Adipocyte (in vitro differentiated cells): ENCODE data around the gene CTSW.

Source experiments
- DNase-seq: peaks from one replicate; pipeline ENCODE4 v3.0.0-alpha.2; 2015; ENCODE audit warnings: low read depth
- H3K27me3 ChIP-seq: replicated peaks from 2 replicates; pipeline ENCODE4 v1.7.0; 2013; ENCODE audit warnings: mild to moderate bottlenecking, low read length, moderate library complexity; ENCODE audit not compliant: control insufficient read depth, insufficient read depth
- H3K36me3 ChIP-seq: 2 replicates; pipeline ENCODE4 v1.7.0; 2013; ENCODE audit warnings: low read length, mild to moderate bottlenecking, moderate library complexity; ENCODE audit not compliant: control insufficient read depth, insufficient read depth, severe bottlenecking
- H3K4me1 ChIP-seq: 2 replicates; pipeline ENCODE4 v1.7.0; 2013; ENCODE audit warnings: mild to moderate bottlenecking, low read length, moderate library complexity; ENCODE audit not compliant: control insufficient read depth, insufficient read depth
- H3K4me3 ChIP-seq: 2 replicates; pipeline ENCODE4 v1.7.0; 2013; ENCODE audit warnings: mild to moderate bottlenecking, low read length, moderate library complexity
- H3K9ac ChIP-seq: 2 replicates; pipeline ENCODE4 v1.7.0; 2013; ENCODE audit warnings: mild to moderate bottlenecking, low read length, moderate library complexity
- H3K9me3 ChIP-seq: 2 replicates; pipeline ENCODE4 v1.7.0; 2013; ENCODE audit warnings: mild to moderate bottlenecking, low read length, moderate library complexity; ENCODE audit not compliant: control insufficient read depth

CTSW gene

GRCh38 chr11:65850217-65851082, 29.2 kb upstream of the CTSW start:
- no peak overlapping the region for H3K9ac ChIP-seq
- no peak for DNase-seq
- no peak overlapping the region for H3K4me3 ChIP-seq
- peaks cover 45% of the 10 kb centered on the region for H3K36me3 ChIP-seq
- no peaks in the 10 kb centered on the region for H3K9me3 ChIP-seq
- peaks cover 7% of the 10 kb centered on the region for H3K4me1 ChIP-seq
- H3K27me3 ChIP-seq: no peaks in the 10 kb centered on the region

DNA sequence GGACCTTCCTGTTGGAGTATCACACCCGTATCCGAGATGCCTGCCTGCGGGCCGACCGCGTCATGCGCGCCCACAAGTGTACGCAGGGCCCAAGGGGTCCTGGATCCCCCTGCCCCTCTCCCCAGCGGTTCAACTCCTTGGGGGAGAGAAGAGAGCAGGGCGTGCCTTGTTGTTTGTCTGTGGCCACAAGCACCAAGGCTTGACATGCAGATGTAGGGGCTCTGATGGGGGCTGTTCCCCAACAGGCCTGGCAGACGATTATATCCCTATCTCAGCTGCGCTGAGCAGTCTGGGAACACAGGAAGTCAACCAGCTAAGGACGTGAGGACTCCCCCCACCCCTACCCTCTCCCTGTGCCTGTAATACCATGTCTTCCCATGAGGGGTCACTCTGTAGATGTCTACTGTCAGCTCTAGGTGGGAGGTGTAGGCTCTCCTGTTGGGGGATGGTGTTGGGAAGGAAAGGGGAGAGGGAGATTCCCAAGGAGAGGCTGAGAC, 28.5 kb upstream of the CTSW start:
- H3K4me3 ChIP-seq: no peak overlapping the region
- H3K27me3 ChIP-seq: no peaks in the 10 kb centered on the region
- no peak overlapping the region for H3K9ac ChIP-seq
- no peaks in the 10 kb centered on the region for H3K9me3 ChIP-seq
- H3K36me3 ChIP-seq: peaks cover 51% of the 10 kb centered on the region
- no peak for DNase-seq
- peaks cover 14% of the 10 kb centered on the region for H3K4me1 ChIP-seq

GRCh38 chr11:65851811-65852507, 27.7 kb upstream of the CTSW start:
- H3K9ac ChIP-seq: no peak overlapping the region
- no peaks in the 10 kb centered on the region for H3K27me3 ChIP-seq
- peaks cover 18% of the 10 kb centered on the region for H3K4me1 ChIP-seq
- DNase-seq: no peak
- H3K4me3 ChIP-seq: no peak overlapping the region
- H3K36me3 ChIP-seq: peaks cover 51% of the 10 kb centered on the region
- H3K9me3 ChIP-seq: no peaks in the 10 kb centered on the region

GRCh38 chr11:65852508-65853245, 27.0 kb upstream of the CTSW start:
- Histone ChIP-seq H3K4me3 (no peak overlapping the region), H3K4me1 (peaks cover 18% of the 10 kb centered on the region), H3K9ac (peak overlapping the region; percentile 25), H3K27me3 (no peaks in the 10 kb centered on the region), H3K36me3 (peaks cover 51% of the 10 kb centered on the region), H3K9me3 (no peaks in the 10 kb centered on the region)
- DNase-seq: no peak

DNA sequence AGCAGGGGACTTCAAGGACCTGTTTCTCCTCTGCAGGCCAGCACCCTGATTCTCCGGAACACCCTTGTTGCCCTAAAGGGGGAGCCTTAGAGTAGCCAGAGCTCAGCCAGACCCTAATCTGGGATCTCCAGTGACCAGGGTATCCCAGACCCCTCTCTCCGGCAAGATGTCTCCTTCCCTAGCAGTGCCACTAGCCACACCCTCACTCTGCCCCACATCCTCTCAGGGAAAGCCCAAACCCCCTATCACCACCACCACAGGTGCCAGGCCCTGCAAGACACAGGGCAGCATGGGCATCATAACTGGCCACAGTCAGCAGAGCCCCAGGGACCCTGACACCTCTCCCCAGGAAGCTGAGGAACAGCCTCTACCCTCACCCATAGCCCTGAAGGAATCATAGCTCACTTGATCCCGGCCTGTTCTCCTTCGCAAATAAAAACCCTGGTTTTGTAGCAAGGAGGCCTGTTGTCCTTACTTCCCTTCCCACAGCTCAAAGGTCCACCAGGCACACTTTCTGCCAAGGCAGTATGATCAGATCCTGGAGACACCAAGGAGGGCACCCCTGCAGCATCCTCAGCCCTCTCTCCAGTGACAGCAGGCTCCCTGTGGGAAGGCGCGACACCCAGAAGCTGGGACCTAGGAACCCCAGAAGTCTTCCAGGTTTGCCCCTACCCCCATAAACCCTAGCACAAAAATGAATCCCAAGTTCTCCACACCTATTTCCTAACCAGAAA, 26.2 kb upstream of the CTSW start:
- H3K36me3 ChIP-seq: peaks cover 51% of the 10 kb centered on the region

DNA sequence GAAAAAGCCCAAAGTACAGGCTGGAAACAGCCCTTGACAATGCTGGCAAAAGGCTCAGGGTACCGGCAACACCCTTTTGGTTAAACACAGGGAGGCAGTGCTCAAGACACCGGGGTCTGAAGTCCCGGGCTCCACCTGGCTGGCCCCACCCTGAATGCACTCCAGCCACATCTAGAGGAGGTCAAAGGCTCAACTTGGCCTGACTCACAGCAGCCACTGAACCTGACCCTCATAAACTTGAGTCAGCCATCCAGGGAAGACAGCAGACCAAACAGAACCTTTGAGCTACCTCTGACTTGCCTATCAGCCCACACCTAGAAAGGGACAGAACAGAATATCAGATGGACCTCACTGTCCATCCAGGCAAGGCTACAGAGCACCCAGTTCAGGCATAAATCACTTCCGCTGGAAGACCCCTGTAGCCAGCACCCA, 25.5 kb upstream of the CTSW start:
- no peaks in the 10 kb centered on the region for H3K27me3 ChIP-seq
- DNase-seq: no peak
- H3K9ac ChIP-seq: peak overlapping the region; percentile 59
- no peak overlapping the region for H3K4me3 ChIP-seq
- H3K9me3 ChIP-seq: no peaks in the 10 kb centered on the region
- peaks cover 26% of the 10 kb centered on the region for H3K4me1 ChIP-seq
- H3K36me3 ChIP-seq: peaks cover 51% of the 10 kb centered on the region

More for the DNA sequence above, 26.2 kb upstream of the CTSW start:
- peaks cover 19% of the 10 kb centered on the region for H3K4me1 ChIP-seq
- DNase-seq: no peak
- H3K4me3 ChIP-seq: no peak overlapping the region
- no peaks in the 10 kb centered on the region for H3K9me3 ChIP-seq
- H3K27me3 ChIP-seq: no peaks in the 10 kb centered on the region
- H3K9ac ChIP-seq: peak overlapping the region; percentile 59

GRCh38 chr11:65854852-65855837, 24.5 kb upstream of the CTSW start:
- Histone ChIP-seq H3K9me3 (no peaks in the 10 kb centered on the region), H3K9ac (peak overlapping the region; percentile 96), H3K36me3 (peaks cover 51% of the 10 kb centered on the region), H3K27me3 (no peaks in the 10 kb centered on the region), H3K4me3 (peak overlapping the region; percentile 94), H3K4me1 (peaks cover 33% of the 10 kb centered on the region)
- no peak for DNase-seq

DNA sequence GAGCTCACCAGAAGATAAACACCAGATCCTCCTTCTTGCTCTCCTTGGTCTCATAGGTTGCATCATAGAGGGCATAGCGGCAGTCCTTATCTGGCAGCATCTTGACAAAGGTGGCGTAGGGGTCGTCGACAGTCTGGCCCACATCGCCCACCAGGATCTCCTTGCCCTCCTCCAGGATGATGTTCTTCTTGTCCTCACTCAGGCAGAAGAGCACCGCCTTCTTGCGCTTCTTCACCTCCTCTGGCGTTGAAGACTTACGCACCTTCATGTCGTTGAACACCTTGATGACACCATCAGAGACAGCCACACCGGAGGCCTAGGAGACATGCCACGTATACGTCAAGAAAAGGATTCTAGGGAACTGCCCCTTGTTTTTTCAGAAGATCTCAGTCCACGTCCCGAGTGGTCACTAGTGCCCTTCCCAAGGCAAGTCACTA, 23.7 kb upstream of the CTSW start:
- Histone ChIP-seq H3K9me3 (no peaks in the 10 kb centered on the region), H3K36me3 (peaks cover 49% of the 10 kb centered on the region)

GRCh38 chr11:65856689-65857499, 22.7 kb upstream of the CTSW start:
- Histone ChIP-seq H3K4me3 (peak overlapping the region; percentile 94), H3K4me1 (peaks cover 42% of the 10 kb centered on the region), H3K27me3 (no peaks in the 10 kb centered on the region), H3K36me3 (peaks cover 45% of the 10 kb centered on the region), H3K9ac (peak overlapping the region; percentile 96), H3K9me3 (no peaks in the 10 kb centered on the region)
- DNase-seq: peak; percentile 90

More for the DNA sequence above, 23.7 kb upstream of the CTSW start:
- no peak for DNase-seq
- peak overlapping the region; percentile 96 for H3K9ac ChIP-seq
- peak overlapping the region; percentile 94 for H3K4me3 ChIP-seq
- H3K4me1 ChIP-seq: peaks cover 33% of the 10 kb centered on the region
- no peaks in the 10 kb centered on the region for H3K27me3 ChIP-seq
